Measurements from ENCODE around the gene TGFBR2.

- TF ChIP-seq CTCF (IDR thresholded peaks at IDR 0.05 in 2 of 3, conservative IDR thresholded peaks at IDR 0.05 in 1 of 3; ENCODE audit: control insufficient read depth in 2 of 3, extremely low read depth in 1 of 3, insufficient read depth in 1 of 3, low read depth in 3 of 3, low read length in 3 of 3) = no peak
- TF ChIP-seq NFYA (IDR thresholded peaks at IDR 0.05; ENCODE audit: borderline replicate concordance, low read depth, low read length) = no peak
- no peak for TF ChIP-seq LARP7 (IDR thresholded peaks at IDR 0.05)
- no peak for TF ChIP-seq BCL3 (IDR thresholded peaks at IDR 0.05; ENCODE audit: borderline replicate concordance, insufficient read depth, low read depth, low read length, poor library complexity, severe bottlenecking)
- TF ChIP-seq POLR2AphosphoS2 (IDR thresholded peaks at IDR 0.05; ENCODE audit: low read depth, low read length) = no peak
- TF ChIP-seq CREM (IDR thresholded peaks at IDR 0.05; ENCODE audit: low read depth) = no peak
- TF ChIP-seq HDAC2 (IDR thresholded peaks at IDR 0.05) = no peak
- TF ChIP-seq POLR2AphosphoS5 (IDR thresholded peaks at IDR 0.05; ENCODE audit: low read length) = no peak
- TF ChIP-seq ZNF24 (IDR thresholded peaks at IDR 0.05) = no peak
- TF ChIP-seq TAF1 (IDR thresholded peaks at IDR 0.05; ENCODE audit: borderline replicate concordance, low read depth, low read length) = no peak
- TF ChIP-seq MLLT1 (IDR thresholded peaks at IDR 0.05) = no peak
- TF ChIP-seq ELK1 (IDR thresholded peaks at IDR 0.05; ENCODE audit: low read depth, low read length) = no peak
- no peak for TF ChIP-seq EGR1 (IDR thresholded peaks at IDR 0.05; ENCODE audit: borderline replicate concordance in 1 of 2, low read depth in 2 of 2, low read length in 2 of 2)
- no peak for TF ChIP-seq IRF4 (IDR thresholded peaks at IDR 0.05; ENCODE audit: low read depth, low read length)
These were observed 81.6 kb downstream of the TGFBR2 start for GRCh38 chr3:30687930-30688570.
